ENCODE measurements around the gene NEK1. TPM values are rescaled to one million over a fixed set of nuclear protein-coding genes. Genes with fewer than 3 reads are reported as not detected.

Gene NEK1
- total RNA-seq, 1 experiment from 2014 or later, result 12.3 TPM

- H3K79me2 ChIP-seq (ENCODE audit: insufficient read depth, low read length), result no peaks in the 10 kb centered on the region
- no peaks in the 10 kb centered on the region for H4K20me1 ChIP-seq (ENCODE audit: control insufficient read depth, insufficient read depth, insufficient read length)
- H2AK5ac ChIP-seq (ENCODE audit: insufficient read length, low read length), result no peak overlapping the region
- H3T11ph ChIP-seq (ENCODE audit: low read length), result no peak overlapping the region
- no peak overlapping the region for H4K8ac ChIP-seq (replicated peaks; ENCODE audit: insufficient read length, low read depth, low read length)
- no peak overlapping the region for H2BK15ac ChIP-seq (ENCODE audit: low read depth, low read length)
- no peak overlapping the region for H3K4me2 ChIP-seq (ENCODE audit: insufficient read depth, insufficient read length, low read length)
- Mint-ChIP-seq H3K27ac (no peak overlapping the region), H3K27me3 (ENCODE audit: low read depth) (no peaks in the 10 kb centered on the region), H3K36me3 (ENCODE audit: insufficient read depth in 1 of 3, low read depth in 3 of 3) (peaks cover 0 to 11% (median 0%) of the 10 kb centered on the region in 3 experiments; a peak in 3 of 7 replicates), H3K4me3 (no peak overlapping the region), H3K9me3 (peaks cover 5 to 10% of the 10 kb centered on the region in 2 experiments; a peak in 4 of 5 replicates), H3K4me1 (no peaks in the 10 kb centered on the region)
- H3K27me3 ChIP-seq (ENCODE audit: insufficient read depth, low read length), result no peaks in the 10 kb centered on the region
- H2BK20ac ChIP-seq (ENCODE audit: low read depth, low read length, poor library complexity, severe bottlenecking), result no peak overlapping the region
- H3K4ac ChIP-seq (ENCODE audit: low read depth, low read length), result no peak overlapping the region
- H3K9ac ChIP-seq (ENCODE audit: extremely low read depth, insufficient read length, low read length), result no peak overlapping the region
- H4K5ac ChIP-seq (ENCODE audit: insufficient read length, low read depth, low read length), result no peak overlapping the region
- no peak overlapping the region for H2BK120ac ChIP-seq (ENCODE audit: low read depth, low read length, poor library complexity, severe bottlenecking)
- no peak overlapping the region for H3K23ac ChIP-seq (ENCODE audit: insufficient read length, low read depth, low read length)
- no peaks in the 10 kb centered on the region for H3K23me2 ChIP-seq (ENCODE audit: insufficient read length, low read depth, low read length, poor library complexity, severe bottlenecking)
- H2BK12ac ChIP-seq (ENCODE audit: insufficient read length, low read depth, low read length), result no peak overlapping the region
- H4K91ac ChIP-seq (ENCODE audit: insufficient read length, low read depth, low read length), result no peak overlapping the region
- no peaks in the 10 kb centered on the region for H3K79me1 ChIP-seq (ENCODE audit: insufficient read depth, low read depth, low read length, poor library complexity, severe bottlenecking)
- no peak overlapping the region for H3K14ac ChIP-seq (ENCODE audit: insufficient read depth, low read length)
- TF ChIP-seq CTCF (conservative IDR thresholded peaks at IDR 0.05), result no peak
- H3K9me3 ChIP-seq (ENCODE audit: control insufficient read depth, low read depth, low read length), result no peaks in the 10 kb centered on the region
- H2AFZ ChIP-seq (ENCODE audit: low read length), result no peak overlapping the region
- H3K56ac ChIP-seq (ENCODE audit: insufficient read length, low read depth, low read length), result no peak overlapping the region
- no peaks in the 10 kb centered on the region for H3K4me1 ChIP-seq (ENCODE audit: insufficient read depth, low read length)
- WGBS (ENCODE audit: extremely low coverage, insufficient read length, low lambda C conversion rate), result no CpG with 5 or more reads among the region's 6 CpGs
- H2BK5ac ChIP-seq (ENCODE audit: insufficient read length, low read length), result no peak overlapping the region
- H3K27ac ChIP-seq (ENCODE audit: insufficient read length, low read depth, low read length), result no peak overlapping the region
- H3K18ac ChIP-seq (ENCODE audit: insufficient read length, low read depth, low read length), result no peak overlapping the region
- DNase-seq, result no peak
These were observed 249.8 kb downstream of the NEK1 start for GRCh38 chr4:169362607-169363006.

Measured in H9 (cell line).